Right atrium auricular region (tissue), 2 donors: Measurements from ENCODE around the gene HIGD1A. TPM values are rescaled to one million over a fixed set of nuclear protein-coding genes. Genes with fewer than 3 reads are reported as not detected.

Experiments
- DNase-seq: peaks from one replicate; pipeline ENCODE4 v3.0.0-alpha.2; 2019; ENCODE audit warnings: low spot score
- H3K27ac ChIP-seq, 2 donors: fragments of 200-600 bp; sonication (generic); 1 replicate in 1 of 2; 2 replicates in 1 of 2; pipeline ENCODE4 v1.5.1; 2016 to 2019
- H3K27me3 ChIP-seq, 2 donors: fragments of 200-600 bp; sonication (generic); one replicate each; pipeline versions ENCODE4 v1.5.1 to v1.6.0; 2017 to 2019
- H3K36me3 ChIP-seq: fragments of 200-600 bp; sonication (generic); one replicate; pipeline ENCODE4 v1.5.1; 2016
- H3K4me1 ChIP-seq, 2 donors: fragments of 200-600 bp; sonication (generic); one replicate each; pipeline versions ENCODE4 v1.5.1 to v1.6.0; 2017 to 2019
- H3K4me3 ChIP-seq, 2 donors: fragments of 200-600 bp; sonication (generic); 1 replicate in 1 of 2; 2 replicates in 1 of 2; pipeline ENCODE4 v1.5.1; 2017 to 2019; ENCODE audit warnings: mild to moderate bottlenecking in 1 of 2, moderate library complexity in 1 of 2
- H3K9me3 ChIP-seq, 2 donors: fragments of 200-600 bp; sonication (generic); one replicate each; pipeline ENCODE4 v1.5.1; 2019
- CTCF ChIP-seq, 2 donors: fragments of 200-600 bp; sonication (generic); IDR thresholded peaks; one replicate each; pipeline ENCODE4 v1.5.1; 2019; ENCODE audit warnings: antibody characterized with exemption in 2 of 2
- total RNA-seq, 2 donors: library from RNA; depleted of rRNA; stranded (reverse); fragments of >200 nt; gene quantifications; one replicate each; pipeline ENCODE4 v1.1.0, GENCODE V29; 2016

Gene HIGD1A
- 100 to 1,000 TPM; 213 to 299 TPM for total RNA-seq

- peak within 1 kb of the TSS; percentile 74 to 79 for H3K4me3 ChIP-seq
- peak; percentile 96 for DNase-seq
- no peaks in the 10 kb centered on the region for H3K9me3 ChIP-seq
- TF ChIP-seq CTCF (IDR thresholded peaks at IDR 0.05) = no peak
- H3K4me1 ChIP-seq = peaks cover 0 to 52% of the 10 kb centered on the region in 2 donors
- no peaks in the 10 kb centered on the region for H3K27me3 ChIP-seq
- H3K36me3 ChIP-seq = no peaks in the 10 kb centered on the region
- H3K27ac ChIP-seq = peak within 1 kb of the TSS; percentile 95 to 98
Observed at GRCh38 chr3:42804106-42804830, at the start of gene HIGD1A. HIGD1A (minus strand) TSS chr3:42804490; CDS start chr3:42794253, 10,237 bp downstream.

- Histone ChIP-seq H3K36me3 (no peaks in the 10 kb centered on the region), H3K9me3 (no peaks in the 10 kb centered on the region), H3K4me1 (no peaks in the 10 kb centered on the region), H3K4me3 (no peak overlapping the region), H3K27ac (no peak overlapping the region), H3K27me3 (no peaks in the 10 kb centered on the region)
- TF ChIP-seq CTCF (IDR thresholded peaks at IDR 0.05) = no peak
- peak; percentile 18 for DNase-seq
Observed at GRCh38 chr3:42853739-42854302, 49.5 kb upstream of the HIGD1A start.

- Histone ChIP-seq H3K4me3 (no peak overlapping the region), H3K36me3 (no peaks in the 10 kb centered on the region), H3K27ac (peak overlapping the region in 1 of 2 donors; percentile 45), H3K9me3 (no peaks in the 10 kb centered on the region), H3K27me3 (no peaks in the 10 kb centered on the region), H3K4me1 (no peaks in the 10 kb centered on the region)
- no peak for TF ChIP-seq CTCF (IDR thresholded peaks at IDR 0.05)
- DNase-seq = peak; percentile 16
Observed at GRCh38 chr3:42853056-42853455, 48.8 kb upstream of the HIGD1A start.

GRCh38 chr3:42852441-42852840 is 48.2 kb upstream of the HIGD1A start:
- Histone ChIP-seq H3K27ac (peak overlapping the region; percentile 35 to 51), H3K4me1 (peaks cover 0 to 4% of the 10 kb centered on the region in 2 donors), H3K27me3 (no peaks in the 10 kb centered on the region), H3K36me3 (no peaks in the 10 kb centered on the region), H3K9me3 (no peaks in the 10 kb centered on the region), H3K4me3 (no peak overlapping the region)
- peak; percentile 74 for DNase-seq
- no peak for TF ChIP-seq CTCF (IDR thresholded peaks at IDR 0.05)

GRCh38 chr3:42851228-42851834 is 47.0 kb upstream of the HIGD1A start:
- no peaks in the 10 kb centered on the region for H3K9me3 ChIP-seq
- peak overlapping the region; percentile 35 to 51 for H3K27ac ChIP-seq
- no peaks in the 10 kb centered on the region for H3K27me3 ChIP-seq
- H3K4me3 ChIP-seq = no peak overlapping the region
- TF ChIP-seq CTCF (IDR thresholded peaks at IDR 0.05) = no peak
- peak; percentile 51 for DNase-seq
- H3K36me3 ChIP-seq = no peaks in the 10 kb centered on the region
- H3K4me1 ChIP-seq = peaks cover 0 to 16% of the 10 kb centered on the region in 2 donors
